ENCODE data around the gene WDR47. TPM values are rescaled to one million over a fixed set of nuclear protein-coding genes. Genes with fewer than 3 reads are reported as not detected.
"Not testable (repeated sequence)": the region's sequence is repeated elsewhere in the genome, so short reads cannot be mapped to it uniquely, and the experiment has no call there.

The WDR47 gene
- total RNA-seq, 1 donor from 2014 or later: 17.3 TPM

- peaks cover 7% of the 10 kb centered on the region for H3K36me3 Mint-ChIP-seq
- DNase-seq (ENCODE audit: low spot score): no peak
These were observed 18.8 kb upstream of the WDR47 start for GRCh38 chr1:109060707-109061106.

GRCh38 chr1:109059026-109059425, 17.1 kb upstream of the WDR47 start:
- H3K27ac Mint-ChIP-seq: no peak overlapping the region
- Histone ChIP-seq H3K27ac (no peak overlapping the region), H3K4me2 (no peak overlapping the region), H3K79me2 (ENCODE audit: low read depth) (no peaks in the 10 kb centered on the region), H3K4me3 (no peak overlapping the region), H2AFZ (replicated peaks) (no peak overlapping the region), H3K9me3 (ENCODE audit: low read depth) (no peaks in the 10 kb centered on the region), H3K27me3 (no peaks in the 10 kb centered on the region), H3K9ac (no peak overlapping the region), H3F3A (ENCODE audit: low read depth) (no peaks in the 10 kb centered on the region), H4K20me1 (ENCODE audit: low read depth) (no peaks in the 10 kb centered on the region), H3K36me3 (no peaks in the 10 kb centered on the region), H3K4me1 (no peaks in the 10 kb centered on the region)
- H3K4me1 Mint-ChIP-seq: no peaks in the 10 kb centered on the region
- no peak overlapping the region for H3K4me3 Mint-ChIP-seq
- no peaks in the 10 kb centered on the region for H3K36me3 Mint-ChIP-seq
- no peaks in the 10 kb centered on the region for H3K27me3 Mint-ChIP-seq (ENCODE audit: insufficient read depth, low read depth)
- no peak for DNase-seq (ENCODE audit: low spot score)
- H3K9me3 Mint-ChIP-seq: no peaks in the 10 kb centered on the region
- TF ChIP-seq EZH2 (IDR thresholded peaks at IDR 0.05): no peak
- no peak for TF ChIP-seq CTCF (IDR thresholded peaks at IDR 0.05)
- TF ChIP-seq EZH2phosphoT487 (IDR thresholded peaks at IDR 0.05): no peak

More at GRCh38 chr1:109060707-109061106, 18.8 kb upstream of the WDR47 start:
- no peaks in the 10 kb centered on the region for H3K9me3 Mint-ChIP-seq
- H3K27me3 ChIP-seq: no peaks in the 10 kb centered on the region
- TF ChIP-seq EZH2phosphoT487 (IDR thresholded peaks at IDR 0.05) (no peak), CTCF (IDR thresholded peaks at IDR 0.05) (no peak), EZH2 (IDR thresholded peaks at IDR 0.05) (no peak)
- H3K79me2 ChIP-seq (ENCODE audit: low read depth): no peaks in the 10 kb centered on the region
- H3K9me3 ChIP-seq (ENCODE audit: low read depth): no peaks in the 10 kb centered on the region
- H3K4me1 ChIP-seq: no peaks in the 10 kb centered on the region
- H3K36me3 ChIP-seq: no peaks in the 10 kb centered on the region
- H3K9ac ChIP-seq: no peak overlapping the region
- H3K4me3 ChIP-seq: no peak overlapping the region
- no peak overlapping the region for H2AFZ ChIP-seq (replicated peaks)
- no peak overlapping the region for H3K4me3 Mint-ChIP-seq
- H3K4me2 ChIP-seq: no peak overlapping the region
- no peaks in the 10 kb centered on the region for H3F3A ChIP-seq (ENCODE audit: low read depth)
- no peak overlapping the region for H3K27ac ChIP-seq
- no peak overlapping the region for H3K27ac Mint-ChIP-seq
- H4K20me1 ChIP-seq (ENCODE audit: low read depth): no peaks in the 10 kb centered on the region
- no peaks in the 10 kb centered on the region for H3K27me3 Mint-ChIP-seq (ENCODE audit: insufficient read depth, low read depth)
- H3K4me1 Mint-ChIP-seq: no peaks in the 10 kb centered on the region

GRCh38 chr1:109056064-109056463, 14.2 kb upstream of the WDR47 start:
- Mint-ChIP-seq H3K9me3 (no peaks in the 10 kb centered on the region), H3K27ac (no peak overlapping the region), H3K36me3 (no peaks in the 10 kb centered on the region), H3K4me1 (no peaks in the 10 kb centered on the region), H3K27me3 (ENCODE audit: insufficient read depth, low read depth) (no peaks in the 10 kb centered on the region), H3K4me3 (no peak overlapping the region)
- no peak overlapping the region for H2AFZ ChIP-seq (replicated peaks)
- H3F3A ChIP-seq (ENCODE audit: low read depth): no peaks in the 10 kb centered on the region
- no peak overlapping the region for H3K9ac ChIP-seq
- H3K36me3 ChIP-seq: no peaks in the 10 kb centered on the region
- no peaks in the 10 kb centered on the region for H3K27me3 ChIP-seq
- no peak overlapping the region for H3K27ac ChIP-seq
- DNase-seq (ENCODE audit: low spot score): no peak
- no peaks in the 10 kb centered on the region for H3K4me1 ChIP-seq
- H3K79me2 ChIP-seq (ENCODE audit: low read depth): no peaks in the 10 kb centered on the region
- no peak overlapping the region for H3K4me3 ChIP-seq
- no peaks in the 10 kb centered on the region for H4K20me1 ChIP-seq (ENCODE audit: low read depth)
- H3K4me2 ChIP-seq: no peak overlapping the region
- H3K9me3 ChIP-seq (ENCODE audit: low read depth): no peaks in the 10 kb centered on the region
- no peak for TF ChIP-seq EZH2phosphoT487 (IDR thresholded peaks at IDR 0.05)
- TF ChIP-seq EZH2 (IDR thresholded peaks at IDR 0.05): no peak
- no peak for TF ChIP-seq CTCF (IDR thresholded peaks at IDR 0.05)

- H2AFZ ChIP-seq (replicated peaks); H3K27me3 Mint-ChIP-seq (ENCODE audit: insufficient read depth, low read depth); H3K4me1 ChIP-seq; H3K36me3 Mint-ChIP-seq; H3K4me3 ChIP-seq; H3F3A ChIP-seq (ENCODE audit: low read depth); DNase-seq (ENCODE audit: low spot score); H3K36me3 ChIP-seq; H3K4me1 Mint-ChIP-seq; H3K9me3 Mint-ChIP-seq; H3K79me2 ChIP-seq (ENCODE audit: low read depth); H4K20me1 ChIP-seq (ENCODE audit: low read depth); H3K9ac ChIP-seq; H3K27ac Mint-ChIP-seq; H3K27me3 ChIP-seq; H3K4me2 ChIP-seq; H3K4me3 Mint-ChIP-seq; H3K27ac ChIP-seq; H3K9me3 ChIP-seq (ENCODE audit: low read depth): not testable (repeated sequence)
These were observed 10.2 kb upstream of the WDR47 start for GRCh38 chr1:109052145-109052544.

Data from neural progenitor cell (in vitro differentiated cells).